ACC112 (cell line): ENCODE results near the gene ARID3B.

Experiments used
- H2AFZ ChIP-seq: fragments of 200-600 bp; sonication (generic); one replicate; pipeline ENCODE4 v1.6.0; 2017; ENCODE audit warnings: antibody characterized with exemption, low read length; ENCODE audit not compliant: unreplicated experiment
- H3K27ac ChIP-seq: fragments of 200-600 bp; sonication (generic); 2 replicates; pipeline ENCODE4 v1.5.1; 2014; ENCODE audit warnings: low read depth, mild to moderate bottlenecking, antibody characterized with exemption, low read length, moderate library complexity
- H3K27me3 ChIP-seq: fragments of 200-600 bp; sonication (generic); 2 replicates; pipeline ENCODE4 v1.6.1; 2014; ENCODE audit warnings: mild to moderate bottlenecking, antibody characterized with exemption, low read length, moderate library complexity, mixed read lengths; ENCODE audit not compliant: insufficient read depth
- H3K36me3 ChIP-seq: fragments of 200-600 bp; sonication (generic); 2 replicates; pipeline ENCODE4 v1.6.1; 2016; ENCODE audit warnings: mild to moderate bottlenecking, antibody characterized with exemption, low read length, moderate library complexity, mixed read lengths; ENCODE audit not compliant: insufficient read depth
- H3K4me1 ChIP-seq: fragments of 200-600 bp; sonication (generic); one replicate; pipeline ENCODE4 v1.6.1; 2016; ENCODE audit warnings: low read length, mixed read lengths; ENCODE audit not compliant: insufficient read depth, unreplicated experiment, control insufficient read depth
- H3K4me3 ChIP-seq: fragments of 200-600 bp; sonication (generic); 2 replicates; pipeline ENCODE4 v1.5.1; 2014; ENCODE audit warnings: mild to moderate bottlenecking, low read depth, low read length
- H3K79me2 ChIP-seq: fragments of 200-600 bp; sonication (generic); one replicate; pipeline ENCODE4 v1.6.0; 2016; ENCODE audit warnings: low read length; ENCODE audit not compliant: control insufficient read depth, unreplicated experiment, insufficient read depth

ARID3B gene

DNA sequence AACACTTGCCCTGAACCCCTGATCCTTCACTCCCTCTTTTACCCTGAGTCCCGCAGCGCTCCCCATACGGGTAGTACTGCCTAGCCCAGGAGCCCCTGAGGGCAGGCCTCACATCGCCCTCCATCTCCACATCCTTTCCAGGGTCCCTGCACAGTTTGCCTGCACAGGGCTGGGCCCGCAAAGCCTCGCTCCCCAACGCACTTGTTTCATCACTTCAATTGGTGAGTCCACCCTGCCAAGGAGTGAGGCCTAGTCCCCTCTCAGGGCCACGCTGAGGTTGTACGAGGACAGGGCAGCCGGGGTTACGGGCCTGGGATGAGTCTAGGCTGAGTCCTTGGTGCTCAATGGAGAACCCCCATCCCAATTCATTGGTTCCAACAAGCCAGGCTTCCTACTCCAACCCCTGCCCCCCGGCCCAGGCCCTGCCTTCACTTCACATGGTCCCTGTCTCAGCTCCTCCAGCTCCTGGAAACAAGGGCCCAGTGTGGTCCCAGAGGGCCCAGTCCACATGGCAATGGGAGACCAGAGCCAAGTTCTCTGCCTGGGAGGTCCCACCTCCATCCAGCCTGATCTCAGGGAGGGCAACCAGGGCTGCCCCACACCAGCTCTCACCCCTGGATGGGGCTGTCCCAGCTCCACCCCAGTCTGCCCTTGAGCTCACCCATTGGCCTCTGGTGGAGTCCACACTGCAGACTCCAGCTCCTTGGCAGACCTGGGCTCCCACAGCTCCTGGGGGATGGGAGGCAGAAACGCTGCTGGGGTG lies 62.2 kb downstream of the ARID3B start:
- no peaks in the 10 kb centered on the region for H3K36me3 ChIP-seq
- no peak overlapping the region for H2AFZ ChIP-seq
- peaks cover 5% of the 10 kb centered on the region for H3K4me1 ChIP-seq
- H3K4me3 ChIP-seq, result no peak overlapping the region
- no peaks in the 10 kb centered on the region for H3K27me3 ChIP-seq
- no peak overlapping the region for H3K27ac ChIP-seq
- H3K79me2 ChIP-seq, result peaks cover 8% of the 10 kb centered on the region

DNA sequence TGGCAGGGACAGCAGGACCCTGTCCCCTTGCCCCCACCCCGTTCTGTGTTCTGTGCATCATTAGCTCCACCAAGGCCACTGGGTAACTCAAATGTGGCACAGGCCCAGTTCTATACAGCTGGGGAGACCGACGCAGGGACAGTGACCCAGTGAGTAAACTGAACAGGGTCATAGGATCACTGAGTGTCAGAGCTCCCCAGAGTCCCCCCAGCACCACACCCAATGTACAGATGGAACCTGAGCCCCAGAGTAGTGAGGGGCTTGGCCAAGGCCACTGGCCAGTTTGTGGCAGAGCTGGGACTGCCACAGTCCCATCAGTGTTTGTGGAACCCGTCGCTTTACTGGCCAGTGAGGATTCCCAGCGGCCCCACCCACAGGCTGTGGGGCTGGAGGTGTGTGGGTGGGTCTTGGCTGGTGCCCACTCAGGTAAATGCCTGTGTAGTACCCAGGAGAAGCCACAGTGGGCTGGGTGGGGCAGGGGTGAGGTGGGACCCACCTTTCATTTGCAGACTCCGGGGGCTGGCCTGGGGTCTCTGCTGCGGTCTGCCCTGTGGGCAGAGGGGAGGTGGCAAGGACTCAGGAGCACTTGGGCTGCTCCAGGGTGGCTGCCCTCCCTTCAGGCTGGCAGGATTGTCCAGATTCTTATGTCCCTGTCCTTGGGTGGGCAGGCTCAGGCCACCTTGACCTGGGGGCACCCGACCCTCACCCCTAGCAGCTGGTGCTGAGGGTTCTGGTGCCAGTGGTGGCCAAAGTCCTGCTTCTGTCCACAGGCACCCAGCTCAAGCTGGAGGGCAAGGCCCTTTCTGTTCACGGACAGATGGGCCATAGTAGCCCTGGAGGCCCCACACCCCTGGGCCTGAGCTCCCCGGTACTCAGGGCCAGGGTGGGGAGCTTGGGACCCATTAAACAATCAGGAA lies 63.0 kb downstream of the ARID3B start:
- Histone ChIP-seq H3K27me3 (no peaks in the 10 kb centered on the region), H3K27ac (no peak overlapping the region), H3K4me3 (no peak overlapping the region), H2AFZ (no peak overlapping the region), H3K4me1 (peaks cover 4% of the 10 kb centered on the region), H3K79me2 (peaks cover 6% of the 10 kb centered on the region), H3K36me3 (no peaks in the 10 kb centered on the region)

DNA sequence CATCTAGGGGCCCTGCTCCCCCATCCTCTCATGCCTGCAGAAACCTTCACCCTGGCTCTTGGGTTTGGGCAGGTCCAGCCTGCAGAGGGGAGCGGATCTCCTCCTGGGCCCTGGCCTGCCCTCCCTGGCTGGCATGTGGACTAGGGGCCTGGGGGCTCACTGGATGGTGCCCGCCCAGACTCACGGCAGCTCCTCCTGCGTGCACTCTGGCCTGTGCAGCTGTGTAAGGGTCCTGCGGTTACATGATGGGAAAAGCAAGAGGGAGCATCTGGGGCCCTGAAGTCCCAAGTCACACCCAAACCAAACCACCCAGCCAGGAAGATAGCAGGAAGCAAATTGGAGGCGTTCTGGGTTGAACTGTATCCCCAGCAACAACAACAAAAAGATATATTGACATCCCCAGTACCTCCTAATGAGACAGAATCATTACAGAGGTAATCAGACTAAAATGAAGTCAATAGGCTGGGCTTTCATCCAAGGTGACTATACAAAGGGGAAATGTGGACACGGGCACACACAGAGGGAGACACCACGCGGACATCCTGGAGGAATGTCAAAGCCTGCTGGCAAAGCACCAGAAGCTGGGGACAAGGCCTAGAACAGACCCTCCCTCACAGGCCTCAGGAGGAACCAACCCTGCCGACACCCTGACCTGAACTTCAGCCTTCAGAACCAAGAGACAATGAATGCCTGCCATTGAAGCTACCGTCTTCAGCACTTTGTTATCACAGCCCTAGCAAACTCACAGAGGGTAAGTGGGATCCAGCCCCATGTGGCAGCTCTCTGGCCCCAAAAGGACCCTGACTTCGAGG lies 64.2 kb downstream of the ARID3B start:
- Histone ChIP-seq H2AFZ (no peak overlapping the region), H3K79me2 (no peaks in the 10 kb centered on the region), H3K27me3 (no peaks in the 10 kb centered on the region), H3K4me3 (no peak overlapping the region), H3K4me1 (no peaks in the 10 kb centered on the region), H3K27ac (no peak overlapping the region), H3K36me3 (no peaks in the 10 kb centered on the region)

DNA sequence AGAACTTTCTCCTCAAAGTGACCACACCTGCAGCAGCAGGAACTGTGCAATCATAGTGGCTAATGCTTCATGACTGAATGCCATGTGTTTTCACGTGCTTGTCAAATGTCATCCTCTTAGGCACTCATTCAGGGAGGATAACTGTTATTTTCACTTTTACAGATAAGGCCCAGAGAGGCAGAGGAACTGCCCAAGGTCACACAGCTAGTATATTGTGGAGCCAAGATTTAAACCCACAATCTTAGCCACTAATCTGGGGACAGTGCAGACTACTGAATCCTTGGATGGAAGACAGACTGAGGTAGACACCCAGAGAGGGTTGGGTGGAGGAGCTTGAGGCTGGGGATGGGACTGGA lies 64.8 kb downstream of the ARID3B start:
- no peaks in the 10 kb centered on the region for H3K36me3 ChIP-seq
- no peak overlapping the region for H3K27ac ChIP-seq
- H3K79me2 ChIP-seq, result no peaks in the 10 kb centered on the region
- H2AFZ ChIP-seq, result no peak overlapping the region
- H3K4me1 ChIP-seq, result no peaks in the 10 kb centered on the region
- no peaks in the 10 kb centered on the region for H3K27me3 ChIP-seq
- no peak overlapping the region for H3K4me3 ChIP-seq

DNA sequence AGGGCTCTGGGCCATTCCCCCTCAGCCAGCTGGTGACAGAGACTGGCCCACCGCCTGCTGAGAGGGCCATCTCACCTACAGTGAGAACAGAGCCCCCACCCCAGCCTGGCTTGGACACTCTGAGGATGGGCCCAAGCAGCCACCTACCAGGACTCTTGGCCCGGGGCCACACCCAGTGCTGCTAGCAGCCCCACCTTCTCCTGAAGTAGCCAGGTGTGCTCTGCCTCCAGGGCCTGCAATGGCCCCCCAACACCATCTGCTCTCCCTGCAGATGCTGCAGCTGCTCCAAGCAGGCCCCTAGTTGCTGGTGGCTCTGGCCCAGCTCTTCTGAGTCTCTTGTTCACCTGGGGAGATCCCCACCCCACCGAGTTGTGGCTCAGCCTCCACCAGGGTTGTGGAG lies 67.8 kb downstream of the ARID3B start:
- H3K36me3 ChIP-seq, result no peaks in the 10 kb centered on the region
- H3K79me2 ChIP-seq, result no peaks in the 10 kb centered on the region
- H3K27ac ChIP-seq, result no peak overlapping the region
- H3K27me3 ChIP-seq, result no peaks in the 10 kb centered on the region
- no peak overlapping the region for H2AFZ ChIP-seq
- no peak overlapping the region for H3K4me3 ChIP-seq
- H3K4me1 ChIP-seq, result no peaks in the 10 kb centered on the region

DNA sequence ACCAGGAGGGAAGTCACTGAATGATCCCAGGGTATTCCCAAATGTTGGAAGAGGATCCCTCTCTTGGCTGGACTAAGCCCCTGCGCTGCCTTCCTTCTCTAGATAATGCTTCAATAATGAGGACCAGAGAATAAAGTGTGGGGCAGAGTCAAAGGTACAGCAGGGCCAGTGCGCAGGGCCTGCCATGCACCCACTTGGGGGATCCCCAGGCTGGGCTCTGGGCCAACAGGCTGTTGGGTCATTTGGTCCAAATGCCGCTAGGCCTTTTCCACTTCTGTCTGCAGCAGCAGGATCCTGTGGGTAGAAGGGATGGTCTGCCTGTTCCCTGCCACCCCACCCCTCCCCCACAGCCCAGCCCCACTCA lies 68.9 kb downstream of the ARID3B start:
- H3K27ac ChIP-seq, result no peak overlapping the region
- H3K79me2 ChIP-seq, result no peaks in the 10 kb centered on the region
- no peaks in the 10 kb centered on the region for H3K27me3 ChIP-seq
- peaks cover 4% of the 10 kb centered on the region for H3K4me1 ChIP-seq
- no peak overlapping the region for H3K4me3 ChIP-seq
- H3K36me3 ChIP-seq, result no peaks in the 10 kb centered on the region
- H2AFZ ChIP-seq, result no peak overlapping the region

DNA sequence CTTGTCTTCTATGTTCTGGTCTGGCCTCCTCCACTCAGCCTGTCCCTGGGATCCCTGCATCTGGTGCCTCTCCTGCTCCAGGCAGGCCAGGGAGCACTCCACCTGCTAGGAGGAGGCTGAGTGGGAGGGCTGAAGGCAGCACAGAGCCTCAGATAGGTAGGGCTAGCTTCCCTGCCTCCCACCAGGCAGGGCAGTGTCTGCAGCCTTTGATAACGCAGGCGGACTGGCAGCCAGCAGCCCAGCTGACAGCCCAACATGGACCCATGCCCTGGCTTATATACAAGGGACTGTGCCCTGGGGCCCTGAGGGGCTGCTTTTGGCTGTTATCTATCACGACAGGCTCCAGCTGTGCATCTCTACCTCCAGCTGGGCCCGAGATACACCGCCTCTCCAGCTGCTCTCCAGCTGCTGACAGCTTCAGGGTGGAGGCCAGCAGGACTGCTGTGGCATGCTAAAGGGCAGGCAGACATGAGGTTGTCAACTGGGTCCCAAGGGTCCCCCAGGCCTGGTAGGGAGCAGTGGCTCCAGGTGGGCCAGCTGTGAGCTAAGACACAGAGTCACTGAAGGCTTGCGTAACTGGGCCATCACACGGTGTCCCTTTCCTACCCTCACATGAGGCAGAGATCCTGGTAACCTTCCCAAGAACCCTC lies 69.4 kb downstream of the ARID3B start:
- Histone ChIP-seq H3K79me2 (no peaks in the 10 kb centered on the region), H3K36me3 (no peaks in the 10 kb centered on the region), H2AFZ (no peak overlapping the region), H3K27ac (no peak overlapping the region), H3K4me3 (no peak overlapping the region), H3K27me3 (no peaks in the 10 kb centered on the region), H3K4me1 (peaks cover 4% of the 10 kb centered on the region)

DNA sequence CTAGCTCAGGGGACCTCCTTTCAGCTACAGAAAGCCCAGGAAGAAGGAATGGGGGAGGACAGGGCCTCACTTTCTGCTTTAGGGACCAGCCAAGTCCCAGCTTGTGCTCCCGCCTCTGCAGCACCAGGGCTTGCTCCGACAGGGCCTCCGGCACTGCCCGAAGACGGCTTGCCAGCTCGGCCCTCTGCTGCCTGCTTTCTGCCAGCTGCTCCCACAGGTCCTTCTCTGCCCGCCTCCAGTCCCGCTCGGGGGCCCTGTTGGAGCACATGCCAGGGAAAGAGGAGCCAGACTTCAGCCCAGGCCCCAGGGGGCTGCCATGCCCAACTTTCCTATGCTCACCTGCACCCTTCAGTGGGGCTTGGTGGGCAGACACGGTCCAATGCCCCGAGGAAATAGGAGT lies 70.3 kb downstream of the ARID3B start:
- H3K36me3 ChIP-seq, result no peaks in the 10 kb centered on the region
- no peak overlapping the region for H3K27ac ChIP-seq
- H3K79me2 ChIP-seq, result peaks cover 7% of the 10 kb centered on the region
- no peaks in the 10 kb centered on the region for H3K27me3 ChIP-seq
- H3K4me3 ChIP-seq, result no peak overlapping the region
- peaks cover 4% of the 10 kb centered on the region for H3K4me1 ChIP-seq
- no peak overlapping the region for H2AFZ ChIP-seq

DNA sequence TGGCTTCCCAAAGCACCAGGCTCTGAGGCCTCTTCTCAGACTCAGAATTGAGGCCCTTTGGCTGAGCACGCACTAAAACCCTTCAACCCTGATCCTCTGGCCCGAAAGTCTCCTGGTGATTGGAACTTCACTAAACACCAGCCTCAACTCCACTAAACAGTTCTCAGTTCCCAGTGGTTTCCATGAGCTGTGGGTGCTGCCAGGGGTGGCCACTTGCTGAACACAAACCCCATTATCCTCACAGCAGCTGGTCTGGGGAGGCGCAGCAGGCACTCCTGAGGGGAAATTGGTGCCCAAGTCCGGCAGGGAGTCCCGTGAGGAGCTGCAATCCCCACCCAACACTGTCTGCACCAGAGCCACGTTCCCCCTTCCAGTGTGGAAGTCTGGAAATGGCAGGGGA lies 70.8 kb downstream of the ARID3B start:
- H3K36me3 ChIP-seq, result no peaks in the 10 kb centered on the region
- peaks cover 12% of the 10 kb centered on the region for H3K79me2 ChIP-seq
- H2AFZ ChIP-seq, result no peak overlapping the region
- no peak overlapping the region for H3K4me3 ChIP-seq
- H3K27ac ChIP-seq, result no peak overlapping the region
- peaks cover 5% of the 10 kb centered on the region for H3K4me1 ChIP-seq
- H3K27me3 ChIP-seq, result no peaks in the 10 kb centered on the region

DNA sequence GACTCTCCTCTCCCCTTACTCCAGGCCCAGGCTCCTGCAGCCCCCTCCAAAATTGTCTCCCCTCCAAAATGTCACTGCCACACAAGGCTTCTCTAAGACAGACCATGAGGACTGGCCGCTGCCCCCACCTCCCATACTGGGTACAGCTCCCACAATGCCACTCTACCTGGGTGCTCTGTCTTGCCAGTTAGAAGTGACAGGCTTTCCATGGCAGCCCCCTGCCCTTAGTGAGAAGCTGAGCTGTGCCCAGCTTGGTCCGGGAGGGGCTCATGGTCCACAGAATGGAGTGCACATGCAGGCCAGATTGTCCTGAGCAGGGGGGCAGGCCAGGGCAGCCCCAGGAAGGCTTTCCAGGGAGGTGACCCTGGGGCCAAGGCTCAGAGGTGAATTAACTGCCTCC lies 71.7 kb downstream of the ARID3B start:
- Histone ChIP-seq H3K27me3 (no peaks in the 10 kb centered on the region), H3K27ac (no peak overlapping the region), H2AFZ (no peak overlapping the region), H3K36me3 (no peaks in the 10 kb centered on the region), H3K4me1 (peaks cover 13% of the 10 kb centered on the region), H3K4me3 (no peak overlapping the region), H3K79me2 (peaks cover 20% of the 10 kb centered on the region)
